NCI-H2196 (cell line): ENCODE results near the gene TMEM50B.
A peak's percentile ranks its signal among the peaks of the same experiment; 100 is the strongest.
"Not testable (repeated sequence)": the region's sequence is repeated elsewhere in the genome, so short reads cannot be mapped to it uniquely, and the experiment has no call there.

Source experiments
- DNase-seq: peaks from one replicate; lab custom pipeline; 2025; ENCODE audit not compliant: unreplicated experiment; lab: John Stamatoyannopoulos, UW

The TMEM50B gene

GRCh38 chr21:33433001-33433400 lies 46.8 kb downstream of the TMEM50B start:
- DNase-seq: no peak

GRCh38 chr21:33432496-33432895 lies 47.3 kb downstream of the TMEM50B start:
- no peak for DNase-seq

GRCh38 chr21:33430858-33431257 lies 48.9 kb downstream of the TMEM50B start:
- no peak for DNase-seq

DNA sequence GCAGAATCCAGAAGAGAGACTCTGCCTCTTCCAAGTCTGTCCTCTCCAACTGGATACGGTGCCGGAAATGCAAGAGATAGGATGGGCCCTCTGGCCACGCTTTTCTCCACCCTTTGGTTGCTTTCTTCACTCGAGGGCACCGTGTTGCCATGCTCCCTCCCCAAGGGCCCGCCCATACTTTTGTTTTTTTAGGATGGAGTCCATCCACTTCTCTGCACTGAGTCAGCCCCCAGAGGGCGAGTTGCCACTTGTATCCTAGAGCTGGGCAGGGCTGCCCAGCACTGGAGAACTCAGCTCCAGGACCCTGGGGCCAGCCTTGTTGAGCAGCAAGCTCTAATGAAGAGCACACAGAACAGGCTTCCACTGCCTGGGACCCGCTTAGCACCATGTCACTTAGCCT lies 51.1 kb downstream of the TMEM50B start:
- DNase-seq: no peak

DNA sequence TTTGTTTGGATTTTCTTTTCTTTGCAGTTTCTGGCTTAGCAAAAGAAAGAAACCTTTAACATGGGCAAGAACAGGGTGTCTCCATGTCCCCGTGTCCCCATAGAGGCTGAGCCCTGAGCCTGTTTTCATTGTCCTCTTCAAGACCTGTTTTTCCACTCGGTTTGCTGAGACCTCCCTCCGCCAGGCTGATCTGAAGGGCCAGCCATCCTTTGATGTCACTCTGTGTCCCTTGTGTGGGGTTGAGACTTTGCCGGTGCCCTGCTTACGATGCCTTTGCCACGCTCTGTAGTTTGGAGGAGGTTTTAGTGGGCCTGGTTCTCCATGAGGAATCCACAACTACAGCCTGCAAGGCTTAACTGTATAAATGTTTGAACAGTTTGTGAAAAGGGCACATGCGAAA lies 52.7 kb downstream of the TMEM50B start:
- no peak for DNase-seq

GRCh38 chr21:33425825-33426224 lies 53.9 kb downstream of the TMEM50B start:
- no peak for DNase-seq

GRCh38 chr21:33424214-33424613 lies 55.6 kb downstream of the TMEM50B start:
- no peak for DNase-seq

GRCh38 chr21:33421713-33422393 lies 57.9 kb downstream of the TMEM50B start:
- DNase-seq: no peak

GRCh38 chr21:33419538-33420123 lies 60.1 kb downstream of the TMEM50B start:
- DNase-seq: no peak

DNA sequence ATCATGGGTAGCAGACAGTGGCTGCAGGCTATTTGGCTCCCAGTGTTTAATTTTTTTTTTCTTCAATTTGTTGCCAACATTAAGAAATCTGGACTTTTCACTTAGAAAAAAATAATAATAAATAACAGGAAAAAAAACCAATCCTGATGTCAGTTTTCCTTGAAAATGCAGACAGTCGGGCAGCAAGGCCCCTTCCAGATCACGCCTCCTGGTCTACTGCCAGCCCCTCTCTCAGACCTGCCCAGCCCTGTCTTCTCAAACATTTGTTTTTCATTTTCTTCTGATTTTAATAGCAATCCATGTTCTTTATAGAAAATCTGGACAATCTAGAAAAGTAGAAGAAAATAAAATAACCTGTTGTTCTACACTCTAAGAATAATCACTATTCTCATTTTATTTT lies 61.1 kb downstream of the TMEM50B start:
- no peak for DNase-seq

DNA sequence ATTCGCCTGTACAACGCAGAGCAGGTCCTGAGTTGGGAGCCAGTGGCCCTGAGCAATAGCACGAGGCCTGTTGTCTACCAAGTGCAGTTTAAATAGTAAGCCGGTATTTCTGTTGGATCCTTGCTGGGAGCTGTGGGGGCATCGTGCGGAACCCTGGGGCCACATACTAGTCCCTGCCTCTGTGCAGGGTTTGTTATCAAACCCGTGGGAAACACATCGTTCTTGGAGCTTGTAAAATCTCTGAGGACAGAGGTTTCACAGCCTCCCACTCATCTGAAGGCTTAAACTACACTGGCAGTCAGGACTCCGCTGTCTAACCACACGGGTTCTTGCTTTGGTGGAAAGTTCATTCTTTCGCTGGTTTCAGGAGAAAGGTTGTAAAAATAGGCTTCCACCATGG lies 64.8 kb downstream of the TMEM50B start:
- DNase-seq: no peak

- no peak for DNase-seq
Observed at GRCh38 chr21:33414068-33414467, 65.7 kb downstream of the TMEM50B start.

DNA sequence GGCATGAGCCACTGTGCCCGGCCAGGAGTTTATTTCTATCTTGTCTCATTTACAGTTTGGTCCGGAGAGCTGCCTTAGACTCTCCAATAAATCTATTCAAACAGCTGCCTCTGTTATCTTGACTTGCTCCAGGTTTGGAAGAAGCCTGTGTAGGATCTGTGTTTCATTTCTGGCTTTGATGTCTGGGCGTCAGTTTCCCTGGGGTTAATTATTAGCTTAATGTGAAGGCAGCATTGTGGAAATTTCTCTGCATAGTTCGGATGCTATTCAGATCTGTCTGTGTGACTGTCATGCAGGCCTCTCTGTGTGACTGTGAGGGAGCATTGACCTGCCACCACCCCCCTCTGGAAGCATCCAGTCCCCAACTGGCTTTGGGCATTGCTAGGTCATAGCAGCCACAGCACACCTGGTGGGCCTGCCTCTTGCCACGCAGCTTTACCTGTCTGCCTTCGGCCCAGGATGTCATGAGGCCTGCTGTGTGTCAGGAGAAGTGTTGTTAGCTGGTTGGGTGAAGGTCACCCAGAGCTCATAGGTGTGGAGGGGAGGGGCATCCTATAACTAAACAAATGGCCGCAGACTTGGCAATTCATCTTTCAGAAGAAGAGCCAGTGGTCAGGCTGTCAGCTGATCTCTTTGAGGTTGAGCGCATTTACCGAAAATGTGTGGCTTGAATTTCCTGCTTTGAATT lies 66.8 kb downstream of the TMEM50B start:
- DNase-seq: peak; percentile 71

- DNase-seq: not testable (repeated sequence)
Observed at GRCh38 chr21:33412439-33412831, 67.3 kb downstream of the TMEM50B start.

DNA sequence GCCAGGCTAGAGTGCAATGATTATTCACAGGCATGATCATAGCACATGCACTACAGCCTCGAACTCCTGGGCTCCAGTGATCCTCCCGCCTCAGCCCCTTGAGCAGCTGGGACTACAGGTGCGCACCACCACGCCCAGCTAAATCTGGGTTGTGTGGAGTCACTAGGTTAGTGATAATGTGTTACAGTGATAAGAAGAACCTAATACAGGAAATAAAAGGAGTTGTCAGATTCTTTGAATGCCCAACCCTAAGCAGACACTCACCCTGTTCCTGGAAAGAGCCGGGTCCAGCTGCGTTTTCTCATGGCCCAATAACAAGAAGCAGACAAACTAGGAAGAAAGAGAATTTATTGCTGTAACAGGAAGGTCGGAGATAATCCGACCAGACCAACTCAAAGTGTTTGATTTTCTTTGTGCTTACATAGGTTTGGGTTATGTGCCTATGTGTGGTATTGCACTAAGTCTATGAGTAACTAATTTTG lies 67.8 kb downstream of the TMEM50B start:
- DNase-seq: no peak

GRCh38 chr21:33406493-33406892 lies 73.3 kb downstream of the TMEM50B start:
- no peak for DNase-seq

GRCh38 chr21:33403786-33404585 lies 75.8 kb downstream of the TMEM50B start:
- DNase-seq: peak; percentile 38

DNA sequence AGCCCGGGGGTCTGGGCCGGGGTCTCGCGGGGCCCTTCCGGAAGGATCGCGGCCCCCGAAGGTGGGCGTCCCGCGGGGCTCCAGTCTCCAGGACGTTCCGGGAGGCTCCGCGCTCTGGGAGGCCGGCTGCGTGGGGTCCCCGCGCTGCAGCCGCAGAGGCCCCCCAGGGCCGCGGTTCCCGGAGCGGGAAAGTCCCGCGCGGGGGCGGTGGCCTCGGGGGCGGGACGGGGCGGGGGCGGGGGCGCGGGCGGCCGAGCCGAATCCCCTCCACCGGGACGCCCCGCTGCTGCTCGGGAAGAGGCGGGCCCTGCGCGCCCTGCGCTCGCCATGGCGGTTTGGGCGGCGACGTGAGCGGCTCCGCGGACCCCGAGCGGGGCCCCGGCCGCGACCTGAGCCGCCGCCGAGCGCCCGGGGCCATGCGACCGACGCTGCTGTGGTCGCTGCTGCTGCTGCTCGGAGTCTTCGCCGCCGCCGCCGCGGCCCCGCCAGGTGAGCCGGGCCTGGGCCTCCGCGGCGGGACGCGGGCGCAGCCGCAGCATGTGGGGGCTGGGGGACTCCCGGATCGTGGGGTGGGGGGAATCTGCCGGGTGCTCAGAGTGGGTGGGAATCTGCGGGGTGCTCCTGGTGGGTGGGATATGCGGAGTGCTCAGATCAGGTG lies 76.5 kb downstream of the TMEM50B start, which contains the start of gene IFNGR2:
TSS of gene IFNGR2 (plus strand) at position 286 of the 658 bp plus-strand sequence. CDS start at position 417, 131 bp downstream.
- DNase-seq: no peak

- DNase-seq: no peak
Observed at GRCh38 chr21:33402001-33402979, 77.5 kb downstream of the TMEM50B start.

GRCh38 chr21:33401630-33401992 lies 78.2 kb downstream of the TMEM50B start:
- DNase-seq: no peak
